ENCODE data around the gene ATP6V0B.
A peak's percentile ranks its signal among the peaks of the same experiment; 100 is the strongest.

The ATP6V0B gene

DNA sequence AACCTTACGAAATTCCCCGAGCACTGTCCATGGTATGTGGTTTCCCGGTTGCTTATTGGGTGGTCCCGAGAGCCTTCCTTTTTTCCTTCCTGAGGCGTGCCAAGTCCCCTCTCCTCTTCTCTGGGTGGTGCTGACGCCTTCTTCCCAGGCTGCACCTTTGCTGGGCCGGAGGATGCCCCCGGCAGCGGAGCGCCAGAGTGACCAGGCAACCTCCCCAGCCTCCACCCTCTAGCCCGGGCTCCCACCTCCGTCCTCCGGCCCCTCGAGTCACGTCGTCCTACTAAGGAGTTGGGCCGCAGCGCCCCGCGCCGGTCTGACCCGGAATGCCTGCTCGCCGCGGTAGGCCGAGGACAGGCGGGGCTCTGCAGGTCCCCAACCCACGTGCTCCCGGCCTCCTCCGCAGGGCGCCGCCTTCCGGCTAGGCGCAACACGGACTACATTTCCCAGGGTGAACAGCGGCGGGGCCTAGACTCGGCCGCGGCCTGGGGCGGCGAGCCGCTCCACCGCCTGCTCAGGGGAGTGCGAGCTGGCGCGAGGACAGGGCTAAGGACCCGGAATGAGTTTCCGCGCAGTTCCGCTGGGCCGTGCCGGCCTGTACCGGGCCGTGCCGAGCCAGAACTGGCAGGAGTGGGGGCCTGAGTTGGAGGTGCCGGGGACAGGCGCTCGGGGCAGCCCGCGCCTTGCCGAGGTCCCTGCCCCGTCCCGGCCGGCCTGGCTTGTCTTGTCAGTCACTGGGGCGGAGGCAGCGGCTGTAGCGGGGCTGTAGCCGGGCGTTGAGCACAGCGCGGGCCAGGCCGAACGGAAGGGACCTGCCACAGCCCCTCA lies 28.3 kb upstream of the ATP6V0B start, which contains the start of gene IPO13:
TSS of gene IPO13 (plus strand) at position 715 of the 825 bp plus-strand sequence. CDS start 651 bp downstream, outside the sequence.
- DNase-seq: peak; percentile 91

GRCh38 chr1:43947061-43947873 lies 27.5 kb upstream of the ATP6V0B start:
- DNase-seq: no peak

- DNase-seq: no peak
These were observed 26.8 kb upstream of the ATP6V0B start for GRCh38 chr1:43947874-43948437.

- DNase-seq: no peak
These were observed 25.1 kb upstream of the ATP6V0B start for GRCh38 chr1:43949678-43950077.

DNA sequence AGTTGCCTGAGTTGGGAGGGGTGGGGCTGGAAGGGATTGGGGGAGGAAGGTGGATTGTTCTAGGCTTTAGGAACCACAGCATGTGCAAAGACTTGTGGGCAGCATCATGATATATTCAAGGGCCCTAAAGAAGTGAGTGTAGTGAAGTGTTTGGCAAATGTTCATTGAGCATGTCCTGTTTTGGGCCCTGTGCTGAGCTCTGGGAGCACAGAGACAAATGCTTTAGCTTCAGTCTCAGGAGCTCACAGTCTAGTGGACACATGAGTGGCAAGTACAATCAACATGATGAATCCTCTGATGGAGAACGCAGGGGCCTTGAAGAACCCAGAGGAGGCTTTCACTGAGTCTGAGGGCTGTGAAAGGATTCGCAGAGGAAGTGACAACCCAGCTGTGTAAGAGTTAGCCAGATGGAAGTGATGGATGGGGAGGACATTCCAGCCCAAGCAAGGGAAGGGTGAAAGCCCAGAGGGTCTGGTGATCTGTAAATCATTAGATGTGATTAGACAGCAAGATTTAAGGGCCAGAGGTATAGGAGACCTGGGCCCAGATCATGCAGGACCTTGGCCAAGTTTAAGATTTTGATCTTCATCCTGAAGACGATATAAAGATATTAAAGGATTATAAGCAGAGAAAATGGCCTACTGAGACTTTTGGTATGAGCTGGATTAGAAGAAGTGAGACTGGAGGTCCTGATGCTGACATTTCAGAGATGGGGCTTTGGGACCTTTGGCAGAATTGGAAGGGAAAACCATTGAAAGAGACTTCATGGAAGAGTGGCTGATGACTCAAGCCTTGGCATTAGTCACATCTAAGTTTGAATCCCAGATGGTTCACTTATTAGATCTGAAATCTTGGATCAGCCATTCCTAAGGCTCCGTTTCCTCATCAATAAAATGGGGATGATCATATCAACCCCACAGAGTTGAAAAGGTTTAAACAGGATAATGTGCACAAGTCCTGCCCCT lies 23.5 kb upstream of the ATP6V0B start:
- peak; percentile 54 for DNase-seq

DNA sequence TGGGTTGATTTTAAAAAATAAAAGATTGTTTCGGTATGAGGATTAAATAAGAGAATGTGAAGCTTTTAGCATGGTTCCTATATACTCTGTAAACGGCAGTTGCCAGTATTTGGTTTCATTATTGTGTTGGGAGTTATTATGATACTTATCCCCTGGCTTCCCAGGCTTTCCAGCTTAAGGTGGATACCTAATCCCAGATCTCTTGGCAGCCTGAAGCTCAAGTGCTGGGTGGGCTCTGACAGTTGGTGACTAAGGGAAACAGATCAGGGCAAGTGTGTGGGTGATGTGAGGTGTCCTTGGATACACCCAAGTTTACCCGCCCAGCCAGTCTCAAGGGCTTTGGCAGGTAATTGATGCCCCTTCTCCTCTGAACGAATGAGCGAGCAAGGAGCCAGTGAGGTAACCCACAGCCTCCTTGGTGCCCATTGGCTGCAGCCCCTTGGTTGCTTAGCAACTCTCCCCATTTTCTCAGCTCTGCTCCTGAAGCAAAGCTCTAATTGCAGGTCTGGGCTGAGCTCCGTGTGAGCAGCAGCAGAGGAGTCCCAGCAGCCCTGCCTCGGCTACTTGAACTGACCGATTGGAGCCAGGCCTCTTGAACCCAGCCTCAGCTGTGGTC lies 21.9 kb upstream of the ATP6V0B start:
- no peak for DNase-seq

GRCh38 chr1:43953361-43953760 lies 21.4 kb upstream of the ATP6V0B start:
- no peak for DNase-seq

- no peak for DNase-seq
These were observed 20.7 kb upstream of the ATP6V0B start for GRCh38 chr1:43954036-43954435.

DNA sequence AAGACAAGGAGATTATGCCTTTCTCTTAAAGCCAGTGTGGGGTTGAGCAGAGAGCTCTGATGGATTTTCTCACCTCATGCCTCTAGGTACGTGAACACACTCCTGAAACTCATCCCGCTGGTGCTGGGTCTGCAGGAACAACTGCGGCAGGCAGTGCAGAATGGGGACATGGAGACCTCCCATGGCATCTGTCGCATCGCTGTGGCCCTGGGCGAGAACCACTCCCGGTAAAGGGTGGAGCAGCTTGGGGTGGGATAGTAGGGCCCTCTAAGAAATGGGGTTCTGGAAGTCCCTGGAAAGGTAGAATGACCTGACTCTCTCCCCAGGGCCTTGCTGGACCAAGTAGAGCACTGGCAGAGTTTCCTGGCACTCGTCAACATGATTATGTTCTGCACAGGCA lies 18.5 kb upstream of the ATP6V0B start:
- DNase-seq: no peak

- no peak for DNase-seq
These were observed 17.2 kb upstream of the ATP6V0B start for GRCh38 chr1:43957407-43958040.

- DNase-seq: no peak
These were observed 16.2 kb upstream of the ATP6V0B start for GRCh38 chr1:43958351-43959255.

DNA sequence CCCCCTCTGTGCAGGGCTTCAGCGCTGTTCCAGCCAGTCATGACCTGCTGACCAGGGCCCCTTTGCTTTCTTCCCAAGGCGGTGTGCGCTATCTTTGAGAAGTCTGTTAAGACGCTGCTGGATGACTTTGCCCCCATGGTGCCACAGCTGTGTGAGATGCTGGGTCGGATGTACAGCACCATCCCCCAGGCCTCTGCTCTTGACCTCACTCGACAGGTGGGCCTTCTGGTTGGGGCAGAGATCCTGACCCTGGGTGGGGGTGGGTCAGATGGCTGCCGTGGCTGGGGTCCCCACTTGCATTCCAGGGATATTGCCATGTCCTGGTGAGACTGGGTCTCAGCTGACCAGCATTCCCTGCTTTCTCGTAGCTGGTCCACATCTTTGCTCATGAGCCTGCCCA lies 14.0 kb upstream of the ATP6V0B start:
- DNase-seq: no peak

DNA sequence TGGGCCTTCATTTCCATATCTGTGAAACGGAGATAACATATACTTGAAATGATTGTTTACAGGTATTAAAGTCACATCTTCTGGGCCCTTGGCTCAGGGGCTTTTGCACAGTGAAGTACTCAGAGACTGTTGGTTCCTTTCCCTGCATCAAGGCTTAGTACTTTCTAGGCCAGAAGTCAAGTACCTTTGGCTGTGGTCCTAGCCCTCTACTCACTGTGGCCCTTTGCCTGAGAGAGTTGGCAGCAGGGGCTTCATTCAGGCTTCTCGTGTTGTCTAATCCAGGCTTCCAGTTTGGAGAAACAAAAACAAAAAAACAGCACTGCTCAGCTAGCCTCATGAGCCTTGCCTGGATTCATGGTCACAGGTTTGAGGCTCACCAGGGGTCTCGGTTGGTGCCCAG lies 13.1 kb upstream of the ATP6V0B start:
- DNase-seq: no peak

GRCh38 chr1:43962324-43962723 lies 12.4 kb upstream of the ATP6V0B start:
- DNase-seq: no peak

DNA sequence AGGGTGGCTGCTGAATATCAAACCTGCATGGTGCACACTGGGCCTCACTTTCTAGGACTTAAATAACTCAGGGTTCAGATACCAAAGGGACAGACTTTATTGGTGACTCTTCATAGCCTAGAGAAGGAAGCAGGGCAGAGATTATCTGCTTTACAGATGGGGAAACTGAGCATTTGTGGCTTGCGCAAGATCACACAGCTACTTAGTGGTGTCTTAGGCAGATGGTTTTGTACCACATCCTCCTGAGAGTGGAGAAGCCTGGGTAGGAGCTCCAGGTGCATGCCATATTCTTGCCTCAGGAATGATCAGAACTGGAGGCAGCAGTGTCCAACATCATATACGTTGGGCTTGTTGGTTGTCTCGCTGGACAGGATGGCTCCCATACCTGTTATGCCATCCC lies 11.8 kb upstream of the ATP6V0B start:
- no peak for DNase-seq

- DNase-seq: no peak
These were observed 10.9 kb upstream of the ATP6V0B start for GRCh38 chr1:43963890-43964289.

DNA sequence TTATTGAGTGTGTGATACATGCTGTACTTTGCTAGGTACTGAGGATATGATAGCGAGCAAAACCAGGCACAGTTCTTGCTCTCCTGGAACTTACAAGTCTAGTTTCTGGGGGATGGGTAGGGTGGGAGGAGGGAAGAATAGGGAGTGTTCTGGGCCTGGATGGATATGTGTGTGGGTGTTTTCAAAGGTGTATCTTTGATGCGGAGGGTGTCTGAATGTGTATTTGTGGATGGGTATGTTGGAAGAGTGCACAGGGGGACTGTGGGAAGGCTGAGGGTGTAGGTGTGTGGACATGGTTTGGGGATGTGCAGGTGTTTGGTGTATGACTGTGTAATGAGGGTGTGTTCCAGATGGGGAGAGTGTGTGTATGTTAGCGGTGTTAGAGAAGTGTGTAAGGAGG lies 9.4 kb upstream of the ATP6V0B start:
- no peak for DNase-seq

DNA sequence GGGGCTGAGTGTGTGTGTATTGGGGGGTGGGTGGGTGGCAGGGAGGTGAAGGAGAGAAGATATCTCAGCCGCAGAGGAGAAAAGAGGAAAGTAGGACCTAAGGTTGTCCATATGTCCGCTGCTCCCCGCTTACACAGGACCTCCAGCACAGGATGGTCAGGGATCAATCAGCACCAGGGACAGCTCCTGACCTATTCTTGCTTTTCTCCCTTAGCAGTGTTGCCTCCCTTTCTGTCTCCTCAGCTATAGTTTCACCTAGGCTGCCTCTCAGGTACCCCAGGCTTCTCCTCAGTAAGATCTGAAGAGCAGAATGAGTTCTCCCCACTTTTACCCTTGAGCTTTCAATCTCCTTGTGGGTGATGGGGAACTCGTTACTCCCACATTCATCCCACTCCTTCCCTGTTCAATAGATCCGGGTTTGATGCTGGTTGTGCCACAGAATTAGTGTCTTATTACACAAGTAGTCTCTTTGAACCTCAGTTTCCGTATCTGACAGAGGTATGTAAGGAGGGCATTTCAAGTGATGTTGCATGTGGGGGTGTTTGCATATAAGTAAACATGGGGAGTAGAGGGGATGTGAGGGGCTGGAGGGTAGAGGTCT lies 6.3 kb upstream of the ATP6V0B start:
- no peak for DNase-seq

GRCh38 chr1:43969416-43969745 lies 5.4 kb upstream of the ATP6V0B start:
- DNase-seq: no peak

All from kidney glomerular epithelial cell (primary cell).